Kidney capillary endothelial cell (primary cell): ENCODE data around the gene GDA.
A peak's percentile ranks its signal among the peaks of the same experiment; 100 is the strongest.
"Not testable (repeated sequence)": the region's sequence is repeated elsewhere in the genome, so short reads cannot be mapped to it uniquely, and the experiment has no call there.

ENCODE experiments used
- DNase-seq: peaks from one replicate; pipeline ENCODE4 v3.0.0-alpha.2; 2018; ENCODE audit warnings: low spot score

Gene GDA

GRCh38 chr9:72210522-72210921 lies 61.3 kb downstream of the GDA start:
- no peak for DNase-seq

GRCh38 chr9:72211047-72211446 lies 61.8 kb downstream of the GDA start:
- DNase-seq, result no peak

GRCh38 chr9:72213906-72214305 lies 64.7 kb downstream of the GDA start:
- no peak for DNase-seq

GRCh38 chr9:72217306-72217842 lies 68.1 kb downstream of the GDA start:
- no peak for DNase-seq

- no peak for DNase-seq
Measured at GRCh38 chr9:72220589-72220988, 71.3 kb downstream of the GDA start.

GRCh38 chr9:72226146-72226812 lies 77.0 kb downstream of the GDA start:
- no peak for DNase-seq

GRCh38 chr9:72228282-72228681 lies 79.0 kb downstream of the GDA start:
- no peak for DNase-seq

GRCh38 chr9:72232778-72233177 lies 83.5 kb downstream of the GDA start:
- no peak for DNase-seq

- no peak for DNase-seq
Measured at GRCh38 chr9:72247549-72247948, 98.3 kb downstream of the GDA start.

- no peak for DNase-seq
Measured at GRCh38 chr9:72251589-72251988, 102.3 kb downstream of the GDA start.

- DNase-seq, result no peak
Measured at GRCh38 chr9:72254901-72255545, 105.8 kb downstream of the GDA start.

GRCh38 chr9:72255569-72255968 lies 106.3 kb downstream of the GDA start:
- no peak for DNase-seq

GRCh38 chr9:72256931-72257330 lies 107.7 kb downstream of the GDA start:
- DNase-seq, result no peak

GRCh38 chr9:72257814-72258213 lies 108.6 kb downstream of the GDA start:
- no peak for DNase-seq

- DNase-seq, result no peak
Measured at GRCh38 chr9:72262063-72262462, 112.8 kb downstream of the GDA start.

- no peak for DNase-seq
Measured at GRCh38 chr9:72263572-72263971, 114.3 kb downstream of the GDA start.

- DNase-seq, result no peak
Measured at GRCh38 chr9:72268961-72269360, 119.7 kb downstream of the GDA start.

GRCh38 chr9:72270359-72270758 lies 121.1 kb downstream of the GDA start:
- not testable (repeated sequence) for DNase-seq

- DNase-seq, result peak; percentile 50
Measured at GRCh38 chr9:72271613-72272478, 122.6 kb downstream of the GDA start.

GRCh38 chr9:72274441-72274840 lies 125.2 kb downstream of the GDA start:
- DNase-seq, result no peak

GRCh38 chr9:72274916-72275315 lies 125.7 kb downstream of the GDA start:
- DNase-seq, result no peak

- no peak for DNase-seq
Measured at GRCh38 chr9:72276429-72276828, 127.2 kb downstream of the GDA start.

- no peak for DNase-seq
Measured at GRCh38 chr9:72278959-72279358, 129.7 kb downstream of the GDA start.
